Stimulated activated CD4-positive, alpha-beta T cell treated with anti-CD3 and anti-CD28 coated beads, Interleukin-4, amount 100 ng/mL, for 24 hours (primary cell): ENCODE results near the gene SLC38A10.
A peak's percentile ranks its signal among the peaks of the same experiment; 100 is the strongest.

Experiments used
- DNase-seq: peaks from one replicate; pipeline ENCODE4 v3.0.0-alpha.2; 2020

Gene SLC38A10

DNA sequence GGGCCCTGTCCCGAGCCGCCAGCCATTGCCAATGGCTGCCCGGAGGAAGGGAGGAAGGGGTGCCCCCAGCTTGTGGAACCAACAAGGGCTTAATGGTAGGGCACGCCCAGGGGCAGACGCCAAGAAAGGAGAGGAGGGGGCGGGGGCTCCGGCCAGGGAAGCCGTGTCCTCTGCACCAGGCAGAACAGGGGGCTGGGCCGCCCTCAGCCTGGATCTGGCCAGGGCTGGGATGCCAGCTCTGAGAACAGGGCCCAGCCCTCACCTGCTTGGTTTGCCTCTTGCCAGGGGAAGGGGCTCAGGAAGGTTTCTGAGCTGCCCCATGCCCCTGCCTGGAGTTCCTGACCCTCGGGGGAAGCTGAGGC is 35.8 kb upstream of the SLC38A10 start:
- DNase-seq: no peak

DNA sequence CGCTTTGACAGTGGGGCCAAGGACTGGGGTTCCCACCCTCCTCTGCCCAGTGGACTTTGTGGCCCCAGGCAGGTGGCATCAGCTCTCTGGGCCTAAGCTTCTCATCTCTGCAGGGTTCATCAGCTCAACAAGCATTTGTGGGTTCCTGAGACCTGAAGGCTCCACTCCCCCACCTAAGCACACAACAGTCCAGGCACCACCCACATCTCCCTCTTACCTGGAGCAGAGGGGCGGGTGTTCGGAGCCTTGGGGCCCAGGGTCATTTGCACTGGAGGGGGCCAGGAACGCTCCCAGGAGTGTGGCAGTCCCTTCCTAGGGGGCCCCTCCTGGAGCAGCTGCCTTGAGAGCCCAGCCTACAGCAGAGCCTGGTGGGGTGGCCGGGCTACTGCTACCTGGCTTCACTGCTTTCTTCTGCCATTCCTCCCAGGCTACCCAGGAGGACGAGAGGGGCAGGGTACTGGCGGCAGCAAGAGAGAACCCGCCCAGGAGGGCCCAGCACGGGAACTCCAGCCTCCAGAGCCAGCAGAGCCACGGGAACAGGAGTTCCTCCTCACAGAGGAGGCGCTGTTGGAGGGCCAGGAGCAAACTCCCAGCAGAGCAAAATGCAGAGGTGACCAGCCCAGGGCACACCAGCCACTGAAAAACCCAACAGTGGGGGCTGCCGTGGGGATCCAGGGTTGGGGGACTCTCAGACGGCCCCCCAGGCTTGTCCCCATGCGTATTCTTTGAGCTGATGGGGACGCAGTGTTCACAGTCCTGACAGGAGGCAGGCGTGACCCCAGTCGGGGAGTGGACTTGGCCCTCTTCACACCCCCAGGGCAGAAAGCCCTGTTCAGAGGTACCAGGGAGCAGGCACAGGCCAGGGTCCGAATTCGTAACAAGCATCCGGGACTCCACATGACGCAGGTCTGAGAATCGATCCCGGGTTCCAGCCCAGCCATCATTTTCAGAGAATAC is 35.1 kb upstream of the SLC38A10 start:
- DNase-seq: no peak

DNA sequence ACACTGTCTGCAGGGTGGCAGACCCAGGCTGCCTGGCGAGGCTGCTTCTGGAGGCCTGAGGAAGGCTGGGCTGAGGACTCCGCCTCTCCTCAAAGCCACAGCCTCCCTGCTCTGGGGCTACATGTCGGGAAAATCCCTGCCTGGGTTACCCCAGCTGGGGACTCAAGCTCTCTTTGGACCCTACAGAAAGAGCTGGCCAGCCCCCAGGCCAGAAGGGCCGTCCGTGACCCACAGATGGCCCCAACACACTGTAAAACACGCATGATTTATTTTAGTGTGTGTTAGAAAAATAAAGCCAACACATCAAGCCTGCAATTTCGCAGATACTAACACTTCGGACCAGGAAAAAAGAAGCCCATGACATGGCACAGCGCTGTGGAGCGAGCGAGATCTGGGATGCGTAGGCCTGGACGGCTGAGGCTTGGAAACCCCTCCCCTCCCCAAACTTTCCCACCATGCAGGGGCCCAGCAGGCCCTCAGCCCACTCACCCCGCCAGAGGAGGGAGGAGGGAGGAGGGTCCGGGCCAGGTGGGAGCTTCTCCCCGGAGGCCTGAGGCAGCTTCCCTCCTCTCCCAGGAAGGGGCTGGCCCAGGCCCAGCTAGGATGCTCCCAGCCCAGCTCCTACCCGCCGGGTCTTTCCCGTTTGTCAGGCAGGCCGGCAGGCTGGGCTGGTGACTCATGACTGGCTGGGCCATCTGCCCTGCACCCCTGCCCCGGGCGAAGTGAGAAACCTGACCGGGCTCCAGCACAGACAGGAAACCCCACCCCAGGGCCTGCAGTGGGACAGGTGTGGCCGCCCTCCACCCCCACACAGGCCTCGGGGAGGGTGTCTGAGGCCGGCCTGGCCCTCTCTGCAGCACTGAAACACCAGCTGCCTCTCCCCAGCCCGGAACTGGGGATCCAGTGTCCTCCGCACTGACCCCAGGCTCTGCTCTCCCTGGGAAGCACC is 34.1 kb upstream of the SLC38A10 start:
- DNase-seq: no peak

DNA sequence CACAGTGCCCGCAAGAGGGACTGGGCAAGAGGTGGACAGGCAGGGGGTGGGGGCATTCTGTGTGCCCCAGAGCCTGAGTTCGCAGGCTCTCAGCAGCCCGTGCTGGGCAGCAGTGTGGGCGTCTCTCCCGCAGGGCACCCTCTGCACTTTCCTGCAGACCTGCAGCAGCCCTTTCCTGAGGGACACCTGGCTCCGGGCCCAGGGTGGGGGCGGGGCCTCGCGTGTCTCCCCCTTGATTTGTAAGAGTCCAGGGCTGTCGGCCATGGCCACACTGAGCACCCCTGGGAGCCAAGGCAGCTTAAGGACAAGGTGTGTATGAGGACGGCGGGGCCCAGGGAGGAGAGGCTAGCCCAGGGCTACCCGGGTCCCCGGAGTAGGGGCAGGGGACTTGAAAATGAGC is 33.4 kb upstream of the SLC38A10 start:
- DNase-seq: no peak

DNA sequence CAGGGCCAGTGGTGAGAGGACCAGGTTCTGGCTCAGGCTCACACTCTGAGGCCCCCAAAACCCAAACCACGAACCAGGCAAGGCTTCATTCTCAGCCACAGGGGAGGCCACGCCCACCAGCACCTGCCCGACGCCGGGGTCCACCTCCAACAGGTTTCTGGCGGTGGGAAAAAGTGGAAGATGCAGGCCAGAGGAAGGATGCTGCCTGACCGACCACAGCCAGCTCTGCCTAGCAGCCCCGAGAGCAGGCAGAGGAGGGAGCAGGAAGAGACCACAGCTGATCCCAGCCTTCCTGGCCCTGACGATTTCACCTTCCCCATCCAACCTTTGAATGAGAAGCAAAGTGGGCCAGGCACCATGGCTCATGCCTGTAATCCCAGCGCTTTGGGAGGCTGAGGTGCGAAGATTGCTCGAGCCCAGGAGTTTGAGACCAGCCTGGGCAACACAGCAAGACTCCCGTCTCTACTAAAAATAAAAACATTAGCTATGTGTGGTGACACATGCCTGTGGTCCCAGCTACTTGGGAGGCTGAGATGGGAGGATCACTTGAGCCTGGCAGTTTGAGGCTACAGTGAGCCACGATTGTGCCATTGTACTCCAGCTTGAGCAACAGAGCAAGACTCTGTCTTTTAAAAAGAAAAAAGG is 30.7 kb upstream of the SLC38A10 start:
- DNase-seq: no peak

DNA sequence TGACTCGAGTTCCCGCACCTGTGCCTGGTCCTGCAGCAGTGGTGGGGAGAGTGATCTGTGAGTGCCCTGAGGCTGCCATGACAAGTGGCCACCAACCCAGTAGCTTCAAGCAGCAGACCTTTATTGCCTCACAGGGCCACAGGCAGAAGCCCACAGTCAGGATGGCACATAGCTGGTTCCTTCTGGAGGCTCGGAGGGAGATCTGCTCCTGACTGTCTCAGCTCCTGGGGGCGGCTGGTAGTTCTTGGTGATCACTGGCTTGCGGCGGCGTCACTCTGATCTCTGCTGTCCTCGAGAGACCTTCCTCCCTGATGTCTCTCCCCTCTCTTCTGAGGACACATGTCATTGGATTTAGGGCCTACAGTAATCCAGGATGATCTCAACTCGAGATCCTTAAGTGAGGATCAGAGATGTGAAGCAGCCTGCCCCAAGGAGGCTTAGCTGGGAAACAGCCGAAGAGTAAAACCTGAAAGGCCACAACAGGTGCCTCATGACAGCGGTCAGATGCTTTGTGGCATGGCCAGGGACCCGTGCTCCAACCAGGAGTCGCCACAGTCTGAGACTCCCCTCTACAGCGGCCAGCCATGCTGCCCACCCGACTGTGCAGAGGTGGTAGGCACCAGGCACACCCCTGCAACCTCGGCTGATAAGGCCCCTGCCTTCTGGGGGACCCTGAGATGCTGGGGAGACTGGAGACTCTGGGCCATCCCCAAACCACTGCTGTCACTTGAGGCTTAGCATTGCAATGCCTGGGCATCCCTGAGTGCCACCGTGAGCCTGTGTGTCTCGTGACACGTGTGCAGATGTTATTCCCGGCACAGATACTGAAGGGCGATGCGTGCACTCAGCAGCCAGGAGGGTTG is 30.0 kb upstream of the SLC38A10 start:
- DNase-seq: no peak

DNA sequence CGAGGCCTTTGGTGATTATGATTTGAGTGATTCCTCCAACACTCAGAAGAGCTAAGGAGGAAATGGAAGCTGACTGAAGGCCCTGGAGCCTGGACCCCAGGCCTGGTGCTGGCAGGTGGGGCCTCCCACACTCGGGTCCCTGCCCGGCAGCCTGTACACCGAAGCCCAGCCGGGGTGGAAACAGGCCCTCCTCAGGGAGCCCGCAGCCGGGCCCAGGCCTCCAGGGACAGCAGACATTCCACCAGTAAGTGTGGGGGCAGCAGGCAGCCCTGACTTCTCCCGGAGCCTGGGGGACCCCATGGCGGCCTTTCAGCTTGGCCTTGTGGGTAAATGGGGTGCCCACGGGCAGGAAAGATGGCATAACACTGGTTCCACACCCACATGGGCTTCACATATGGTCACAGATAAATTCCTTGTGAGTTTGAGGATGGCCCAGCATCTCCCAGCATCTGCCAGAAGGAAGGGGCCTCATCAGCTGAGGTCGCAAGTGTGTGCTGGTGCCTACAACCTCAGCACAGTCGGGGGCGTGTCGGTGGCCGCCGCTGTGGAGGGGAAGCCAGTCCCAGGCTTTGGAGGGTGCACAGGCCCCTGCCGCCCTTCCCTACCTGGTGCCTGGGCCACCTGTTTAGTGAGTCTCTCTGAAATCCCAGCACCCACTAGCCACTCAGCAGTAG is 29.2 kb upstream of the SLC38A10 start:
- DNase-seq: no peak

DNA sequence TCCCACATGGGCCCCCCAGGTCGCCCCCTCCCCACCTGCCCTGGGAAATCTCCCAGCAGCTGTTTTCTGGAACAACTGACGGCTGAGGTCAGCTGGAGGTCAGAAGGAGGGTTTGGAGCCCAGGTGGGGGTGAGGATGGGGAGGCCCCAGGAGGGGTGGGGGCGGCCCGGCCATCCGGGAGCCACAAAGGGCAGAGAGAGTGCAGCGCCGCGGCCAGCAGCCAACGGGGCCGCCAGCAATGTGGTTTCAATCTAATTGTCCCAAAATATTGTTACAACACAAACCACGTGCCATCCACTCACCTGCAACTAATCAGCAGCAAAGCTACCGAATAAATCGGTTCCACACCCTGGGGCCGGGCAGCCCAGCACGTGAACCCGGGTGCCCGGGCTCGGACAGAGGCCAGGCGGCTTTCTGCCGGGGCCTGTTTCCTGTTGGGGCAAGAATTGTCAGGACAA is 28.3 kb upstream of the SLC38A10 start:
- DNase-seq: no peak

DNA sequence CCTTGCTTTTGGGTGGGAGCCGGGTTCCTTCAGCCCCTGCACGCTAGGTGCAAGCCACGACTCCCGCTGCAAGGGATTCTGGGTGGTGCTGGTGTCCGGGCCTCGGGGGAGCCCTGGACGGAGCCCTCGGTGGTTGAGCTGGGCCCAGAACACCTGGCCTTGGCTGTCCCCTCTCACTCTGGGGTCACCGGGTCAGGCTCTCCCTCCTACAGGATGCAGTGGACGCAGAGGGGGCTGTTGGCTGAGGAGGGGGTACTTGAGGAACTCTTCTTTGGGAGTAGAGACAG is 27.9 kb upstream of the SLC38A10 start:
- DNase-seq: no peak

DNA sequence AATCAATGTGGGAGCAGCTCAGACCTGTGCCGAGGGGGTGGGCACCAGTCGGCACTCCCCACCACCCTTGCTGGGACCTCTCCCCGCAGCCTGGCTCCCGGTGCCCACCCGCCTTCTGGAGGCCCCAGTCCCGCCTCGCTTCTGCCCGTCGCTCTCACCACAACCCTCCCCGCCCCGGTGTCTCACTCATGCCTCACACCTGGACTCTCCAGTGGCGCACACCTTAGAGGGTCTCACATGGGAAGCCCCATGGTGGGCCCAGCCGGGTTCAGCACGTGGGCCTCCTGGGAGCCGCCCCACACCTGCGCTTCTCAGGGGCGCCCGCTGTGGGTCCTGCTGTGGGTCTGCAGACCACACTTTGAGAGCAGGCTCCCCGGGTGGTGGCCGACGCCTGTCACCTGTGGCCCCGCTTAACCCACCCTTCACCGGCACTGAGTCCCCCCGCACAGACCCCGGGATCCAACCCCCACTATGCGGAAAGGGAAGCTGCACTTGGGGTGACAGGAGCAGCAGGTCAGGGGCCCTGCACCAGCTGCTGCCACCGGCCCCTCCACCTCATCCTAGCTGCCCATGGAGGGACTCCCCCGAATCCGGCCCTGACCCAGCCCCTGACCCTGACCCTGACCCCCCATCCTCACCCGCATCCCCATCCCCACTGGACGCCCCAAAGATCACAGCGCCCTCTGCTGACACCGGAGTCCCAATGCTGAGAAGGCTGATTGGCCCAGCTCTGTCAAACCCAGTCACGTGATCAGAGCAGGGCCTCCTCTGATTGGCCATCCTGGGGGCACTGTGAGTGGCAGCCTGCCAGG is 27.4 kb upstream of the SLC38A10 start:
- peak; percentile 39 for DNase-seq

DNA sequence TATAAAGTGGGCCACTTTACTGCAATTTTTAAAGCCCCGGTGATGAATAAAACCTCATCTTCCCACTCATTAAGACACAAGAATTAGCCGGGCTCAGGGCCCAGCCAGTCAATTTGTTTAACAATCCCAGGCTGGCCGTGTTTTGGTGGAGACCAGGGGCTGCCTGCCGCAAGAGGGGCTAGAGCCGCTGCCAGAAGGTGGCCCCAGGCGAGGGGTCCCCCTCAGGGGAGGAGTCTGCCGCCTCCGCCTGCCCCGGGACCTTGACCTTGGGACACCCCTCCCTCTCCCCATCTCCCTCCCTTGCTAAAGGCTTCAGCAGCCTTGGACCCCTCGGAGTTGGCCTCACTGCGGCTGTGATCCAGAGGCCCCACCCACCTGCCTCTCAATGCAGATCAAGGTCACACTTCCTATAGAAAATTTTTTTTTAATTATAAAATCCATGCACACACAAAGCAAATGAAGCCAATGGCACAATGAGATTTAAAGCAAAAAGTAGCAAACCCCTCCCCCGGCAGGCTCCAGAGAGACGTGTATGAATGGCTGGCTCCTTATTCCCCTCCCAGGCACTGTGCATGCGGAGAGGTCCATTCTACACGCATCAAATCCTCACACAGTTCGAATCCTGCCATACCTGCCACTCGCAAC is 23.0 kb upstream of the SLC38A10 start:
- no peak for DNase-seq

DNA sequence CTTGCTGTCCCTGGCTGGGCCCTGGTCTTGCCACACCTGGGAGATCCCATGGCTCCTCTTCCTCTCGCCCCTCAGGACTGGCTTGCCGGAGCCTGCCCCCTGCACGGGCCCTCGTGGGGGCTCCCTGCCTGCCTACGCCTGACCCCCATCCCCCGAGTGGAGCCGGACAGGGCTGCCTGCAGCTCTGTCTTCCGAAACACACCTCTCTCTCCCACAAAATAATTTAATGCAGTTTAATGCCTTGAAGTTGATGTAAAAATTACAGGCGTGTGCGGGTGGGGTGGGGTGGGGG is 22.4 kb upstream of the SLC38A10 start:
- DNase-seq: no peak

DNA sequence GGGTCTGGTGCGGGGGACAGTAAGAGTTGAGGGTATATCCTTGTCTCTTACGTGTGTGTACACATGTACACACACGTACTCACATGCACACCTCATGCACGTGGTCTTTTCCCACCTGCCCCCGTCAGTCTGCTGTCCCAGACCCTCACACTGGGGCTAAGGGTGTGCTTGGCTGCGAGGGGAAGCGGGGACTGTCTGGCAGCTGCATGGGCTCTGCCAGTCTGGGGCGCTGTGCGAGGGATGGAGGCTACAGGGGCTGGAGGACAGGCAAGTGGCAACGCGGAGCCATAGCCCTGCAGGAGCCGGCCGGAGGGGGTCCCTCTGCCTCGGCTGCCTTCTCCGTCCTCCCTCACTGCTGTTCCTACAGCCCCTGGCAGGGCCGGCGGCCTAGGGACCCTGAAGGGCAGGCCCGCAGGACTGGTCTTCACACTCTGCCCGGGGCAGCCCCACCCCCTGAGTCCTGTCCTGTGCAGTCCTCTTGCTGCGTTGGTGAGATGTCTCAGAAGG is 20.8 kb upstream of the SLC38A10 start:
- no peak for DNase-seq

DNA sequence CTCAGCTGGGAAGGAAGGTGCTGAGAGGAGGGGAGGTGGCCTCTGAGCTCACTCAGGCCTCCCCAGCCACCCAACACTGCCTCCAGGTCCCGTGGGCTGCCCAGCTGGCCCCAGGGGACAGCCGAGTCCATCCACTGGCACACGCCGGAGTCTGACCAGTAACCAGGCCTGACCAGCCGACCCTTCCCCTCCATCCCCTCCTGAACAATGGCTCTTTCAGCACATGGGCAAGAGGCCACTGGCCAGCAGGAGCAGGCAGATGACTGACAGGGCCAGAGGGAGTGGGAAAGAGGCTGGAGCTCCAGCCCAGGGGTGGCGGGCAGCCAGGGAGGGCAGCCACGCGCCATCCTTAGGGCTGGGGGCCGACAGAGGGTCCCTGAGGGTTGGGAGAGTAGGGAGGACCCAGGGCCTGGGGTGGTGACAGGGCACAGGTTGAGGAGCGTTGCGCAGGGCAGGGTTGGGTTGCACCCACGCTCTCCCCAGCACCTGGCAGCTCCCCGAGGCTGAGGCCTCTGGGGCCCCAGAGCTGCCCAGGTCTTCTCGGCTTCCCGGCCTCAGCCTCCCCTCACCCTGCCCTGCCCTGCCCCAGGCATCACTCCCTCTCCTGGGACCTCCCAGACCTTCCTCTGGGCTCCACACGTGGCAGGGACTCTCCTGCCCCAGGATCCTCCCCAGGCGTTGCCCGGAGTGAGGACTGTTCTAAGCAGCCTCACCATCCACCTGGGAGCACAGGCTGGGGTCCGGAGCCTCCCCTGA is 20.2 kb upstream of the SLC38A10 start:
- DNase-seq: no peak

DNA sequence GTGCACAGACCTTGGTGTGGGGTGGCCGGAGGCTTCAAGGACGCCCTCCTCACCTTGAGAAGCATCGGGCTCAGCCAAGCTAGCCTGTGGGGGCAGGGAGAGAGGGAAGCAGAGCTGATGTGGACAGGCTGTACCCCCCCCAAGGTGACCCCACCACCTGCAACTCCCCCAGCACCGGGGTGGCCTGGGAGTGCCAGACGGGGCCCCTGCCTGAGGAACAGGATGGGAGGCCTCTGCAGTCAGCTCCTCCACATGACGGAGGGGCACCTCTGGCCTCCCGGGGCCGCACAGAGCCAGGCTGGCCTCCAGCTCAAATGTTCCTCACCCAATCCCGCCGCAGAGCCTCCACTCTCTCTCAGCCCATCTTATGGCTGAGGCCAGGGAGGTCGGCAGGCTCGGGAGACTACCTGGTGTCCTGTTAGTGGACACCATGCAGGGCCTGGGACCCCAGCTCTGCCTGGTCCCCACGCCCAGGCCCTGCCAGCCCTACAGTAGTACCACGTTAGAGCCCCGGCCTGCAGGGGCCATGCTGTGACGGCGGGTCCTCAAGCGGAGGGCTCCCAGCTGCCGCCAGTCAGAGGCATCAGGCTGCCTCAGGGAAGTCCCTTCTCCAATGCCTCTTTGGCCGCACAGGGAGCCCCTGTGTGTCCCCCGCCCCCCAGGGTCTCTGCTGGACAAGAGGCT is 19.4 kb upstream of the SLC38A10 start:
- no peak for DNase-seq

DNA sequence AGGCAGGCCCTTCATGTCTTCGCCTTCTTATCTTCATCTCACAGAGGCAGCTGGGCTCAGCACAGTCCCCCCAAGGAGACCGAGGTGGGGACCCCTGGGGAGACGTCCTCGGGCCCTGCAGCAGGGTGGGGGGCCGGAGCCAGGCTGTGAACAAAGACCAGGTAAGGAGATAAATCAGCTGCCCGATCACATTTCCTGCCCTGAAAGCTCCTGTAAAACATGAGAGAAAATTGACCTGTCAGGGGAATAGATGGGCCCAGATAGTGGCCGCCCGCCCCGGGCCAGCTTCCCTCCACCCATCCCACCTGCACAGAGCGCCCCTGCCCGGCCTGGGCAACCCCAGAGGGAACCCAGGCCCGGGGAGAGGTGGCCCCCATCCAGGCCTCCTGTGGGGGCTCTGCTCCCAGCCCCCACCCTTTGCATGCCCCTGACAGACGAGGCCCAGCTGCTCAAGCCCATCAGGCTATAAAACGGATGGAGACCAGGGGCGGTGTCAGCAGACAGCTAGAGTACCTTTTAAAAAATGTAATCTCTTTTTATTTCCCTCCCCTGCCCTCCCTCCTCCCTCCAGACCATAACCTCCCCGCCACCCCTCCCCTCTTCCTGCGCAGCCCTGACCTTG is 18.8 kb upstream of the SLC38A10 start:
- DNase-seq: no peak

DNA sequence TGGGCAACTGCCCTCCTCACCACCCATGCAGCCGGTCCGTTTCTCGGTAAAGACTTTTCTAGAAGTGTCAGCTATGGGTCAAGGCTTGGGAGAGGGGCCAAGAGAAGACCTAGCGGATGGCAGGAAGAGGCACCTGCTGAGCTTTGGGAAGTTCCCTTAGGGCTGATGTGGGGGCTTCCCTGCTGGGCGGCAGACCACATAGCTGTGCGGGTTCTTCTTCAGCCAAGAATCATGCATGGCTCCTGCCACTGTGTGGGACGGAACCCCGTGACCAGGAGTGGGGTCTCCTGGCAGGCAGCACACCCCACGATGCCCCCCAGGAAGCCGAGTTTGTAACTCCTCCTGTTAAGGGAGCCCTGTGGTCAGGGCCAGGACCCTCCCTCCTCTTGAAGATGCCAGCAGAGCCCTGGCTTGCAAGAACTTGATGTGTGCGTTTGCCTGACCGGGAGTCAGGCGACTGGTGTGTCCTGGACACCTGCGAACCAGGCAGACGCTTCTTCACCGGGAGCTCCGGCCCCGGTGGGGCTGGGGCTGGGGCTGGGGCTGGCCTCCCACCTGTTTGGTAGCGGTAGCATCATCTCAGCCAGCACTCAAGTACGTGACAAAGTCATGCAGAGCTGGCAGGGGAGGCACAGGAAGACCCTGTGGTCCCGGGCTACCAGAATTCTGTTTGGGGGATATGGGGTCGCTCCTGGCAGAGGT is 17.7 kb upstream of the SLC38A10 start:
- no peak for DNase-seq

DNA sequence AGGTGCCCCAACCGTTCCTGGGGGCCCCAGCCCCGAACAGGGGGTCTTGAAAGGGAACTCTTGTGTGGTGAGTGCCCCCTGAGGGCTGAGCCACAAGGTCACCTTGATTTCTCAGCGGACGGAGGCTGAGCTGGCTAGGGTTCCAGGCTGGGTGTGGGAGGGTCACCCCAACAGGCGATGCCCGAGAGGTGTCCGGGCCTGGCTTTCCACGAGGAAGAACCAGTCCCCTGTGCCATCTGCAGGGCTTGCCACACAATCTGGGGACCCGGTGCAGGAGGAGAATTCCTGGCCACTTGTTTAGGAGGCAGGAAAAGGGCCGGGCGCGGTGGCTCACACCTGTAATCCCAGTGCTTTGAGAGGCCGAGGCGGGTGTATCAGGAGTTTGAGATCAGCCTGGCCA is 16.8 kb upstream of the SLC38A10 start:
- DNase-seq: no peak
